MV-4-11 (cell line): Measurements from ENCODE around the gene CPE.
"Not testable (repeated sequence)": the region's sequence is repeated elsewhere in the genome, so short reads cannot be mapped to it uniquely, and the experiment has no call there.

ENCODE experiments used
- DNase-seq: peaks from one replicate; lab custom pipeline; 2025; lab: John Stamatoyannopoulos, UW

CPE gene

GRCh38 chr4:165378745-165379677 is at the start of gene CPE:
Gene CPE, plus strand, starts transcription at chr4:165379008. Its CDS starts 214 bp downstream, at chr4:165379222.
- DNase-seq, result no peak

GRCh38 chr4:165330071-165330470 is 48.7 kb upstream of the CPE start:
- DNase-seq, result no peak

GRCh38 chr4:165330666-165331065 is 48.1 kb upstream of the CPE start:
- DNase-seq, result no peak

- no peak for DNase-seq
Measured at GRCh38 chr4:165331359-165331758, 47.4 kb upstream of the CPE start.

GRCh38 chr4:165331823-165332222 is 47.0 kb upstream of the CPE start:
- DNase-seq, result no peak

- DNase-seq, result peak; percentile 35
Measured at GRCh38 chr4:165332502-165332901, 46.3 kb upstream of the CPE start.

GRCh38 chr4:165335163-165335703 is 43.6 kb upstream of the CPE start:
- no peak for DNase-seq

- no peak for DNase-seq
Measured at GRCh38 chr4:165336743-165337142, 42.1 kb upstream of the CPE start.

- DNase-seq, result not testable (repeated sequence)
Measured at GRCh38 chr4:165342340-165342739, 36.5 kb upstream of the CPE start.

- DNase-seq, result no peak
Measured at GRCh38 chr4:165343353-165344191, 35.2 kb upstream of the CPE start.

- no peak for DNase-seq
Measured at GRCh38 chr4:165345666-165346417, 33.0 kb upstream of the CPE start.

GRCh38 chr4:165347647-165348569 is 30.9 kb upstream of the CPE start:
- no peak for DNase-seq

- peak; percentile 8 for DNase-seq
Measured at GRCh38 chr4:165351359-165352130, 27.3 kb upstream of the CPE start.

GRCh38 chr4:165355900-165356300 is 22.9 kb upstream of the CPE start:
- peak; percentile 49 for DNase-seq

- peak; percentile 62 for DNase-seq
Measured at GRCh38 chr4:165359506-165359905, 19.3 kb upstream of the CPE start.

- no peak for DNase-seq
Measured at GRCh38 chr4:165360041-165360695, 18.6 kb upstream of the CPE start.

GRCh38 chr4:165360985-165361670 is 17.7 kb upstream of the CPE start:
- DNase-seq, result no peak

GRCh38 chr4:165361810-165362209 is 17.0 kb upstream of the CPE start:
- no peak for DNase-seq
